ENCODE results near the gene PTGIS.

Gene PTGIS

DNA sequence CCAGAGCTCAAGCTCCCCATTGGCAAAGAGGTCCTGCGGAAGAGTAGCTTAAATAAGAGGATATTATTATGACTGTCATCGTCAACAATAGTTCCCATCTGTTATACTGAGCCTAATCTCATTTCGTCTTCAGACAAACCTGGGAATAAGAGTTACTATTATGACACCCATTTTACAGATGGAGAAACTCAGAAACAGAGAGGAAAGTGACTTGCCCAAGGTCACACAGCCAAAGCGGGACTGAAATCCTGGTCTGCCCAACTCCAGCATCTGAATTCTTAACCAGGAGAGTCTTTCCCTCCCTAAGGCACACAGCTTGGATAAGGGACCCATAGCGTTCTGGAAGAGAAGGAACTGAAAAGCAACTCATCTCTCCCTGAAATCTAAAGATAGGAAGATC, 23.4 kb downstream of the PTGIS start:
- H3K27ac ChIP-seq: no peak overlapping the region
- TF ChIP-seq, protein P1, sequence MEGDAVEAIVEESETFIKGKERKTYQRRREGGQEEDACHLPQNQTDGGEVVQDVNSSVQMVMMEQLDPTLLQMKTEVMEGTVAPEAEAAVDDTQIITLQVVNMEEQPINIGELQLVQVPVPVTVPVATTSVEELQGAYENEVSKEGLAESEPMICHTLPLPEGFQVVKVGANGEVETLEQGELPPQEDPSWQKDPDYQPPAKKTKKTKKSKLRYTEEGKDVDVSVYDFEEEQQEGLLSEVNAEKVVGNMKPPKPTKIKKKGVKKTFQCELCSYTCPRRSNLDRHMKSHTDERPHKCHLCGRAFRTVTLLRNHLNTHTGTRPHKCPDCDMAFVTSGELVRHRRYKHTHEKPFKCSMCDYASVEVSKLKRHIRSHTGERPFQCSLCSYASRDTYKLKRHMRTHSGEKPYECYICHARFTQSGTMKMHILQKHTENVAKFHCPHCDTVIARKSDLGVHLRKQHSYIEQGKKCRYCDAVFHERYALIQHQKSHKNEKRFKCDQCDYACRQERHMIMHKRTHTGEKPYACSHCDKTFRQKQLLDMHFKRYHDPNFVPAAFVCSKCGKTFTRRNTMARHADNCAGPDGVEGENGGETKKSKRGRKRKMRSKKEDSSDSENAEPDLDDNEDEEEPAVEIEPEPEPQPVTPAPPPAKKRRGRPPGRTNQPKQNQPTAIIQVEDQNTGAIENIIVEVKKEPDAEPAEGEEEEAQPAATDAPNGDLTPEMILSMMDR (IDR thresholded peaks at IDR 0.05): no peak
- no peak for TF ChIP-seq ZFX (IDR thresholded peaks at IDR 0.05; ENCODE audit: borderline replicate concordance)

DNA sequence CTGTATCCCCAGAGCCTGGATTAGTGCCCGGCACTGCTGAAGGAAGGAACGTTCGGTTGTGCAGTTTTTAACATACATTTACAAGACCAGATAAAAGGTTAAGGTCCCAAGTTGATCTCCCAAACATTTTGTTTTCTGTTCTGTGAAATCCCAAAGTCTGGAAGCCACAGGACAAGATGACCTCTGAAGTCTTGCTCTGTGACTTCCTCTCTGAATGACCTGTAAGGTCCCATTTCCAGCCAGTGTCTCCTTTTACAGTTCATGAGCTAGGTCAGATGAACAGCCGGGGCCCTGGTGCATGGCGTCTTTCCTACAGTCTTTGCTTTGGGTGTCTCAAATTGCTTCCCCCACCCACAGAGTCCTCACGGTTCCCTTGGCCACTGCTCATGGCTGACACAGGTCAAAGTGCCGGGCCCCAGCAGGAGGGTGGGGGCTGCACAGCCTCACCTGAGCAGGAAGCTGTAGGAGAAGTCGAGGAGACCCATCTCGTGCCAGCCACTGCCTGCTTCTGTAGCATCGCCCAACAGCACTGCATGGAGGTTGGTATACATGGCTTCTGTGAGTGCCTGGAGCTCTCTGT, 24.0 kb downstream of the PTGIS start:
- TF ChIP-seq, protein P1 (IDR thresholded peaks at IDR 0.05): no peak
- TF ChIP-seq ZFX (IDR thresholded peaks at IDR 0.05; ENCODE audit: borderline replicate concordance): no peak
- H3K27ac ChIP-seq: no peak overlapping the region

DNA sequence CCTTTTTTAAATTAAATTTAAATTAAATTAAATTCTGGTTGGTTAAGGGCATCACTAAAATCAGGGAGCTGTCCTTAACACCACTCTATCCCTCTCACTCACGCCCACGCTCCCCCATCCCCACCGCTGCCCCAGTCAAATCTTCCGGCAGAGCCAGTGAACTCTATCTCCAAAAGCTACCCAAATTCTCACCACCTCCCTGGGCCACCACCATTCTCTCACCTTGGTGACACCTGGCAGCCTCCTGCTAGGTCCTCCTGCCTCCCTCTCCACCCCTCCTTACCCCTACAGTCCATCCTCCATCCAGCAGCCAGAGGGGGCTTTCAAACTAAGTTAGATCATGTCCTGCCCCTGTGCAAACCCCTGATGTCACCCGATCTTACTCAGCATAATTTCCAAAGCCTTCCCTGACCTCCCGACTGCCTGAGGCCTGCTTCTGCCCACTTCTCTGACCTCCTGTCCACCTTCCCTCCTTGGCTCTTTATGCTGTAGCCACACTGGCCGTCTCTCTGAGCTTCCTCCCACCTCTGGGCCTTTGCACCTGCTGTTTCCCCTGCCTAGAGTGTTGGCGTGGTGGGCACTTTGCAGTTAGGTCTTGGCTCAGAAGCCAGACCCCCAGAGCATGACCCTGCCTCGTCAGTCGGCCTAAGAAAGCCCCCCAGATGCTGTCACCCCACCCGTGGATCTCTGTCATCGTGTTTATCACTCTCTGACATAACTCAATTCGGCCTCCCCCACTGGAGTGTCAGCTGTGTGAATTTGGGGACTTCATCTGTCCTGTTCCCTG, 24.7 kb downstream of the PTGIS start:
- H3K27ac ChIP-seq: no peak overlapping the region

DNA sequence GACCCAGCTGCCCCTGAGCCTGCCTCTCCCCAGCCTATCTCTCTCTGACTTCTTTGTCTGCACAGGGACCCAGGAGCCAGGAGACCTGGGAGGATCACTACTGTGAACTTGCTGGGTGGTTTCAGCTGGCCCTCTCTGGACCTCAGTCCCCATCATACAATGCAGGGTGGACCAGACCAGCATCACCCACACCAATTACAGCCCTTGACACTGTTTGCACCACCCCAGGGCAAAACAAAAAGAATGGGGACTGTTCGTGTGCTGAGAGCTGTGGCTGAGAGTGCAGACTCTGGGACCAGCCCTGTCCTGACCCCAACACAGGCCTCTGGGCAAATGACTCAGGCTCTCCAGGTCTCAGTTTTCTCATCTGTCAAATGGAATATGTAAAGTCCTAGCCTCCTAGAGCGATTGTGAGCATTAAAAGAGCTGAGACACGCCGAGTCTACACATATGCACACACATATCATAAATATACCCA, 25.4 kb downstream of the PTGIS start:
- H3K27ac ChIP-seq: no peak overlapping the region
- no peak for TF ChIP-seq ZFX (IDR thresholded peaks at IDR 0.05; ENCODE audit: borderline replicate concordance)
- TF ChIP-seq, protein P1 (IDR thresholded peaks at IDR 0.05): no peak

More for the DNA sequence above, 24.7 kb downstream of the PTGIS start:
- TF ChIP-seq ZFX (IDR thresholded peaks at IDR 0.05; ENCODE audit: borderline replicate concordance): no peak
- TF ChIP-seq, protein P1 (IDR thresholded peaks at IDR 0.05): no peak

DNA sequence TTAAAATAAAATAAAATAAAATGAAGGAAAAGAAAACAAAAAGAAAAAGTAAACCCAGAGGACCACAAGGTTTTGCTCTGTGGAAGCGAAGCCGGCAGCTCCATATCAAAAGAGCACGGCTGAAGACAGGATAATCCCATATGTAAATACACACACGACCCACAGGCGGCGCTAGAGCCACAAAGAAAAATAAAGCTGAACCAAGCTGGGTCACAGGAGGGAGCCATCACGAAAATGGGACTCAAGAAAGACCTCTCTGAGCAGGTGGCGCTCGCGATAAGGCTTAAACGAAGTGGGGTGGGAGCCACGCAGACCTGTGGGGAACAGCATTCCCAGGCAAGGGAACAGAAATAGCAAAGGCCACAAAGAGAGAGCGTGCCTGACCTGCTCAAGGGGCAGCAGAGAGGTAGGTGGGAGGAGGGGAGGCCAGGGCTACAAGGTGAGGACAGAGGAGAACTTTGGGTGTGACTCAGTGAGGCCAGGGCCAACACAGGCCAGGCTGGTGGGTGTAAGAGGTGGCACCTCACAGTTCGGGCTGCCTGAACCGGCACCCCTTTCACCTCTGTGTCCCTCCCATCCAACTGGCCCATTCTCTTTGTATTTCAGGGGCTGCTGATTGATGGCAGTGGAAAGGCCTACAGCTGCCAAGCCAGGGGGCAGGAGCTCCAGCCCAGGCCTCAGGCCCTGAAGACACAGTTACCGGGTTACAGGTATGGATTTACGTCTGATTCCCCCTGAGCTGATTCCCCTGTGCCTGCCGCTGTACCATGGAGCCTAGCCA, 26.0 kb downstream of the PTGIS start:
- H3K27ac ChIP-seq: no peak overlapping the region
- TF ChIP-seq ZFX (IDR thresholded peaks at IDR 0.05; ENCODE audit: borderline replicate concordance): no peak
- TF ChIP-seq, protein P1 (IDR thresholded peaks at IDR 0.05): peak; percentile 93

DNA sequence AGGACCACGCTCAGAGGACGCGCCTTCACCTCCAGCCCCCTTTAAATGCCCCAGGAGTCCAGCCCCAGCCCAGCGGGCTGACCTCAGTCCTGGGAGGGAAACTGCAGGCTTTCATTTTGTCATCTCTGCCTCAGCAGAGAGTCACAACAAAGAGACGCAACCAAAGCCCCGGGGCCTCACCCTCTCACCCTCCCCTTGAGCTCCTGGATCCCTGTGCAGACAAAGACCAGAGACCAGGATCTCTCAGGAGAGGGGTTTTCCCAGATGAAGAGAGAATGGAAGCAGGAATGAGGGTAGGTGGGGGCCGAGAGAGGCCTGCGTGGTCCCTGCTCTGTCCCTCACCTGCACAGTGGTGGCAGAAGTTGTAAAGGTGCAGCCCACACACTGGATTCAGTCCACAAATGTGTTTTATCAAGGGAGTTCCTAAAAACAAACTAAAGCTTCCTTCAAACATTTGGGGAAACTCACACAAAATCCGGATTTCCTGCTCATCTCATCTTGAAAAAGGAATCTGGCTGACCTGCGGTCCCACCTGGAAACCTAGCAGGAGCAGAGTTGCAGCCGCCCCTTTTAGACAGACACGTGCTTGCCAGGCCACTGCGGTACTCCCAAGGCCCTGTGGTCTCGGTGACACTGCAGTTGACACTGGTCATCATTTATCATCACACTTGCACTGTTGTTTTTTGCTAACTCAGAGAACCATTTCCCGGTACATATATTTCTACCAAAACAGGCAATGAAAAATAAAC, 27.1 kb downstream of the PTGIS start:
- TF ChIP-seq, protein P1 (IDR thresholded peaks at IDR 0.05): no peak
- TF ChIP-seq ZFX (IDR thresholded peaks at IDR 0.05; ENCODE audit: borderline replicate concordance): no peak
- no peak overlapping the region for H3K27ac ChIP-seq

Data from 22Rv1 (cell line).